Neural progenitor cell (in vitro differentiated cells): Measurements from ENCODE around the gene OGG1.

Experiments used
- EZH2 ChIP-seq: fragments of 200-600 bp; sonication (generic); IDR thresholded peaks from 2 replicates; pipeline ENCODE4 v1.6.1; 2017; ENCODE audit warnings: antibody characterized with exemption, mild to moderate bottlenecking, moderate library complexity
- TF ChIP-seq, protein P1 (sequence below): fragments of 200-600 bp; sonication (generic); IDR thresholded peaks from 2 replicates; pipeline ENCODE4 v1.5.1; 2017; ENCODE audit warnings: antibody characterized with exemption, mild to moderate bottlenecking

DNA sequence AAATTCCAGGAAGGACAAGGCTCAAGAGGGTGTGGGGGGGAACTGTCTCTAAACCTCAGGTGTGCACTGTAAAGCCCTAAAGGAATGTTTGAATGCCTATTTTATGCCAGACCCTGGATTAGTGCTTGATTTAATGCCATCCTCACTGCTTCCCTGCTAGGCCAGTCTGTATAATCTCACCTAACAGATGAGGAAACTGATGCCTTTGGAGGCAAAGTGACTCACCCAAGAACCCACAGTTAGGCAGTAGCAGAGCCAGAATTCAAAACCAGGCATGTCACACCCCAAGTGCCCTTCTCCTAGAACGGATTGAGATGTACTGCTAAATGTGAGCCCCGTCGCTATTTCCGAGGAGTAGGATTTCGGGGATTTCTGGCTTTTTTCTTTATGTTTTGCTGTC, 12.2 kb downstream of the OGG1 start:
- TF ChIP-seq, protein P1, sequence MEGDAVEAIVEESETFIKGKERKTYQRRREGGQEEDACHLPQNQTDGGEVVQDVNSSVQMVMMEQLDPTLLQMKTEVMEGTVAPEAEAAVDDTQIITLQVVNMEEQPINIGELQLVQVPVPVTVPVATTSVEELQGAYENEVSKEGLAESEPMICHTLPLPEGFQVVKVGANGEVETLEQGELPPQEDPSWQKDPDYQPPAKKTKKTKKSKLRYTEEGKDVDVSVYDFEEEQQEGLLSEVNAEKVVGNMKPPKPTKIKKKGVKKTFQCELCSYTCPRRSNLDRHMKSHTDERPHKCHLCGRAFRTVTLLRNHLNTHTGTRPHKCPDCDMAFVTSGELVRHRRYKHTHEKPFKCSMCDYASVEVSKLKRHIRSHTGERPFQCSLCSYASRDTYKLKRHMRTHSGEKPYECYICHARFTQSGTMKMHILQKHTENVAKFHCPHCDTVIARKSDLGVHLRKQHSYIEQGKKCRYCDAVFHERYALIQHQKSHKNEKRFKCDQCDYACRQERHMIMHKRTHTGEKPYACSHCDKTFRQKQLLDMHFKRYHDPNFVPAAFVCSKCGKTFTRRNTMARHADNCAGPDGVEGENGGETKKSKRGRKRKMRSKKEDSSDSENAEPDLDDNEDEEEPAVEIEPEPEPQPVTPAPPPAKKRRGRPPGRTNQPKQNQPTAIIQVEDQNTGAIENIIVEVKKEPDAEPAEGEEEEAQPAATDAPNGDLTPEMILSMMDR: no peak
- no peak for TF ChIP-seq EZH2
